ENCODE results near the gene EML5.

The EML5 gene

GRCh38 chr14:88770736-88771135, 22.0 kb downstream of the EML5 start:
- TF ChIP-seq NFIC (IDR thresholded peaks at IDR 0.05) (no peak), CREB1 (IDR thresholded peaks at IDR 0.05; ENCODE audit: low read depth) (no peak), FOXM1 (IDR thresholded peaks at IDR 0.05; ENCODE audit: borderline replicate concordance, low read depth) (no peak), USF1 (IDR thresholded peaks at IDR 0.05) (no peak), MAX (IDR thresholded peaks at IDR 0.05) (no peak), TAF1 (IDR thresholded peaks at IDR 0.05; ENCODE audit: low read depth) (no peak), REST (IDR thresholded peaks at IDR 0.05; ENCODE audit: low read depth) (no peak)

- TF ChIP-seq NFIC (IDR thresholded peaks at IDR 0.05): no peak
- no peak for TF ChIP-seq EP300 (IDR thresholded peaks at IDR 0.05; ENCODE audit: borderline replicate concordance)
- no peak for TF ChIP-seq REST (IDR thresholded peaks at IDR 0.05; ENCODE audit: low read depth)
- TF ChIP-seq CEBPB (IDR thresholded peaks at IDR 0.05): no peak
- TF ChIP-seq MAX (IDR thresholded peaks at IDR 0.05): no peak
- no peak for TF ChIP-seq EGR1 (IDR thresholded peaks at IDR 0.05)
- no peak for TF ChIP-seq YY1 (IDR thresholded peaks at IDR 0.05; ENCODE audit: low read depth)
- TF ChIP-seq ZBTB7A (IDR thresholded peaks at IDR 0.05; ENCODE audit: low read depth): no peak
- no peak for TF ChIP-seq TCF12 (IDR thresholded peaks at IDR 0.05; ENCODE audit: low read depth)
- TF ChIP-seq TAF1 (IDR thresholded peaks at IDR 0.05; ENCODE audit: low read depth): no peak
- no peak for TF ChIP-seq RAD21 (IDR thresholded peaks at IDR 0.05; ENCODE audit: low read depth)
- no peak for TF ChIP-seq CREB1 (IDR thresholded peaks at IDR 0.05; ENCODE audit: low read depth)
- no peak for TF ChIP-seq TEAD4 (IDR thresholded peaks at IDR 0.05)
- TF ChIP-seq USF1 (IDR thresholded peaks at IDR 0.05): no peak
- no peak for TF ChIP-seq FOXM1 (IDR thresholded peaks at IDR 0.05; ENCODE audit: borderline replicate concordance, low read depth)
Observed at GRCh38 chr14:88765130-88765529, 27.6 kb downstream of the EML5 start.

GRCh38 chr14:88753873-88754272, 38.9 kb downstream of the EML5 start:
- no peak for TF ChIP-seq ZBTB7A (IDR thresholded peaks at IDR 0.05; ENCODE audit: low read depth)
- TF ChIP-seq REST (IDR thresholded peaks at IDR 0.05; ENCODE audit: low read depth): no peak
- no peak for TF ChIP-seq USF1 (IDR thresholded peaks at IDR 0.05)
- no peak for TF ChIP-seq CEBPB (IDR thresholded peaks at IDR 0.05)
- no peak for TF ChIP-seq YY1 (IDR thresholded peaks at IDR 0.05; ENCODE audit: low read depth)
- no peak for TF ChIP-seq TAF1 (IDR thresholded peaks at IDR 0.05; ENCODE audit: low read depth)
- no peak for TF ChIP-seq EGR1 (IDR thresholded peaks at IDR 0.05)
- no peak for TF ChIP-seq CREB1 (IDR thresholded peaks at IDR 0.05; ENCODE audit: low read depth)
- no peak for TF ChIP-seq FOXM1 (IDR thresholded peaks at IDR 0.05; ENCODE audit: borderline replicate concordance, low read depth)
- TF ChIP-seq RAD21 (IDR thresholded peaks at IDR 0.05; ENCODE audit: low read depth): no peak
- TF ChIP-seq NFIC (IDR thresholded peaks at IDR 0.05): no peak
- no peak for TF ChIP-seq EP300 (IDR thresholded peaks at IDR 0.05; ENCODE audit: borderline replicate concordance)
- no peak for TF ChIP-seq TEAD4 (IDR thresholded peaks at IDR 0.05)
- TF ChIP-seq TCF12 (IDR thresholded peaks at IDR 0.05; ENCODE audit: low read depth): no peak
- no peak for TF ChIP-seq MAX (IDR thresholded peaks at IDR 0.05)

- no peak for TF ChIP-seq CREB1 (IDR thresholded peaks at IDR 0.05; ENCODE audit: low read depth)
- no peak for TF ChIP-seq NFIC (IDR thresholded peaks at IDR 0.05)
- TF ChIP-seq USF1 (IDR thresholded peaks at IDR 0.05): no peak
- peak; percentile 77 for TF ChIP-seq CEBPB (IDR thresholded peaks at IDR 0.05)
Observed at GRCh38 chr14:88750945-88751344, 41.8 kb downstream of the EML5 start.

Measured in Ishikawa (cell line).